Left kidney (tissue), 2 donors: ENCODE results near the gene ZNF513. TPM values are rescaled to one million over a fixed set of nuclear protein-coding genes. Genes with fewer than 3 reads are reported as not detected.
"Not testable (repeated sequence)": the region's sequence is repeated elsewhere in the genome, so short reads cannot be mapped to it uniquely, and the experiment has no call there.

ENCODE experiments used
- DNase-seq: peaks from one replicate; pipeline ENCODE4 v3.0.0-alpha.2; 2013
- polyA plus RNA-seq: library from polyadenylated mRNA; unstranded; fragments of 120-200 nt; gene quantifications from one replicate; pipeline ENCODE4 v1.2.1, GENCODE V29; 2013; ENCODE audit not compliant: insufficient read length

Gene ZNF513
- polyA plus RNA-seq, 1 donor: 19.6 TPM

DNA sequence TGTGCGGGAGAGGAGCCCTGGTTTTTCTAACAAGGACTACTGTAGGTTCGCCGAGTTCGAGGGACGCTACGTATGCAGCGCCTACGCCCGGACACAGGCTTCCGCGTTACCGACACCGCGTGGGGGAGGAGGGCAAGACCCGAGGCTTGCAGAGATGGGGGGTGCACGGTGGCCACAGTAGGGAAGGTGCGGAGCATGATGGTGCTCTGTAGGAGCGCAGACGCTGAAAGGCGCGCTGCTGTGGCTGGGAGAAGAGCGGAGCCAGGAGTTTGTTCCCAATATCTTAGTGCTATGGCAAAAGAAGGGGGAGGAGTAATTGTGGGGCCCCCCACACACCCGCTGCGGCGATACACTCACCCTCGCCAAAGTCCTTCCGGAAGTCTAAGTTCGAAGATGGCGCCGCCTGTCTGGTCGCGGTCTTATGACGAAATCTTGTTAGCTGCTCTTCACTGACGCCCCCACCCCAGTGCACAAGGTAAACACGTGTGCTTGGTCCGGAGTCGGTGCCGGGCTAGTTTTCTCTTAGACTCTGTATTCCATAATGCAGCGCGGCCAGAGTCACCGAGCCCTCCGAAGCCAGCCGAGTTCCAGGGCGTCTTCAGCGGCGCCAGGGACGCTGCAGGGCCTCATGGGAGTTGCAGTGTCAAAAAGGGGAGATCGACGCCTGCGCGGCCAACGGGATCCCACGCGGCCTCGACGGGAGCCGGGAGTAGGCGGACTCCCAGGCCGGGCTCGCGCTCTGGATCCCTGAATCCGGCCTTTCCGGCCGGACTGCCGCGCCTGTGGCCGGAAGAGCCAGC, 24.0 kb downstream of the ZNF513 start, which contains the start of gene GTF3C2:
Gene GTF3C2 (minus strand): TSS at position 383 of the 800 bp plus-strand sequence. CDS start 13,210 bp downstream, outside the sequence.
- peak; percentile 99 for DNase-seq

DNA sequence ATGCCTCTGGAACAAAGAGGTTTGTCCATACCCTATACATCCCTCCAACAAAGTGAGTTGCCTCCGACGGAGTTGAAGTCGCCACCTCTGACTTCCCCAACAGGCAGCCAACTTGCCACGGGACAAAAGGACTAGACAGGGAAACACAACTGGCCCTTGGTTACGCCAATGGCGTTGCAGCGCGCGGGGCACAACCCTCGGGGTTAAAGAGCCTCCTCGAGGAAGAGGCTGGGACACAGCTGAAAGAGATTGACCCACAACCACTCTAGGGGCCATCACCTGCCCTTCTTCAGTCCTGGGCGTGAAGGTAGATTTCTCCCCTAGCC, 24.5 kb downstream of the ZNF513 start:
- DNase-seq: no peak

DNA sequence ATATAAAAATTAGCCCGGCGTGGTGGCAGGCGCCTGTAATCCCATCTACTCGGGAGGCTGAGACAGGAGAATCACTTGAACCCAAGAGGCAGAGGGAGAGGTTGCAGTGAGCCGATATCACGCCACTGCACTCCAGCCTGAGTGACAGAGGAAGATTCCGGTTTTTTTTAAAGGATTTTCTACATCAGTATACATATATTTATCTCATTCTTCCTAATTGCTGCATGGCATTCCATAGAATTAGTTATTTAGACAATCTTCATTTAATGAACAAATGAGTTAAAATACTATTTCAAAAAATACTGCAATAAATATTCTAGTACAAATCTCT, 26.0 kb downstream of the ZNF513 start:
- no peak for DNase-seq

DNA sequence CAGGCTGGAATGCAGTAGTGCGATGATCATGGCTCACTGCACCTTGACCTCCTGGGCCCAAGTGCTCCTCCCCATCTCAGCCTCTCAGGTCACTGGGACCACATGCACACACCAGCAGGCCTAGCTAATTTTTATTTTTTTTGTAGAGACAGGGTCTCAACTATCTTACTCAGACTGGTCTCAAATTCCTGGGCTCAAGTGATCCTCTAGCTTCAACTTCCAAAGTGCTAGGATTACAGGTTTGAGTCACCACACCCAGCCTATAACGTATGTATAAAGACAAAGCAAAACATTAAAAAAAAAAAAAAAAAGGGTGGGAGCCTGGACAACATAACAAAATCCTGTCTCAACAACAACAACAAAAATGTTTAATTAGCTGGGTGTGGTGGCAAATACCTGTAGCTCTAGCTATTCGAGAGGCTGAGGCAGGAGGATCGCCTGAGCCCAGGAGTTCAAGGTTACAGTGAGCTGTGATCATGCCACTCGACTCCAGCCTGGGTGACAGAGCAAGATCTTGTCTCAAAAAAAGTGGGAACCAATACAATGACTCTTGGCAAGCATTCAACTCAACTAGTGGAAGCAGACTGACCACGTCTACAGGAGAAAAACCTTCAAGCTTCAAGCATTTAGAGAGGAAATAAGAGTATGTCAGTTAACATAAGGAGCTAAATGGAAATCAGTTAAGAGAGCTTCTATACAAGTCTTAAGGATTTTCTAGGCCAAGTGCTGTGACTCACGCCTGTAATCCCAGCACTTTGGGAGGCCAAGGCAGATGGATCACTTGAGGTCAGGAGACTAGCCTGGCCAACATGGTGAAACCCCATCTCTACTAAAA, 26.6 kb downstream of the ZNF513 start:
- no peak for DNase-seq

DNA sequence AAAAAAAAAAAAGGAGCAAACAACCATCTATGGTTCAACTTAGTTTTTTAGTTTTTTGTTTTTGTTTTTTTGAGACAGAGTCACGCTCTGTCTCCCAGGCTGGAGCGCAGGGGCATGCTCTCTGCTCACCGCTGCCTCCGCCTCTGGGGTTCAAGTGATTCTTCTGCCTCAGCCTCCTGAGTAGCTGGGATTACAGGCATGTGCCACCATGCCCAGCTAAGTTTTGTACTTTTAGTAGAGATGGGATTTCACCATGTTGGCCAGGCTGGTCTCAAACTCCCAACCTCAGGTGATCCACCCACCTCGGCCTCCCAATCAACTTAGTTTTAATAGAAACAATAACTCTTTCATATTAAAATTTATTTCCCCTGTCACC, 27.2 kb downstream of the ZNF513 start:
- DNase-seq: not testable (repeated sequence)

DNA sequence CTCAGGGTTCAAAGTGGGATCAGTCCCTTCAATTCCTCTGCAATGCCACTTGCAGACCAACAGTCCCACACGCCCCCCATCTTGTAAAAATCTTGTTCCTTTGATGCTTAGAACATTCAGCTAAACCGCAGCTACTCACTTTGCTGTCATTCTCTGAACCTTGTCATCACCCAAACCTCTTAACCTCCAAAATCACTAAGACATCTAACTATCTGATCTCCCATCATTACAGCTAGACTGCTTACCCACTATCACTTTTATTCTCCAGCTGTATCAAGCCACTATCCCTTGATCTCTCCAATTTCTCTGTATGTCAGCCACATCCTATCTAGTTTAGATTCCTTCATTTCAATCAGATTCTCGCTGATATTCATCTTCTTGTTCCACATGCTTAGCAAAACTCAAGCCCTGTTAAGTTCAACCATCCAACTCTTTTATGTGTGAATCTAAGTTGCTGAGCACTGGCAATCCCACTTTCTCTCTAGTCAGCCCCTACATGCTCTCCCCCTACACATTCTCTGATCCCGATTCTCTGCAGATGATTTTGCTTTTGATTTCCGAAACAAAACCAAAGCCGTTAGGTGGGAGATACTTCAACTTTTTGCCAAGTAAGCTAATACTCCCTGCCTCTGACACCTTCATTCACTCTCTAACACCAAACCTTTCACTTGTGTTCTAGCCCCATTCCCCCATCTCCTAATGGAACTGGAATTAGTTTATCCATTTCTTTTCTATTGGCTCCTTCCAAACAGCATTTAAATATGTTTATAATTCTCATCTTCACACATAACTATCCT, 28.5 kb downstream of the ZNF513 start:
- no peak for DNase-seq

DNA sequence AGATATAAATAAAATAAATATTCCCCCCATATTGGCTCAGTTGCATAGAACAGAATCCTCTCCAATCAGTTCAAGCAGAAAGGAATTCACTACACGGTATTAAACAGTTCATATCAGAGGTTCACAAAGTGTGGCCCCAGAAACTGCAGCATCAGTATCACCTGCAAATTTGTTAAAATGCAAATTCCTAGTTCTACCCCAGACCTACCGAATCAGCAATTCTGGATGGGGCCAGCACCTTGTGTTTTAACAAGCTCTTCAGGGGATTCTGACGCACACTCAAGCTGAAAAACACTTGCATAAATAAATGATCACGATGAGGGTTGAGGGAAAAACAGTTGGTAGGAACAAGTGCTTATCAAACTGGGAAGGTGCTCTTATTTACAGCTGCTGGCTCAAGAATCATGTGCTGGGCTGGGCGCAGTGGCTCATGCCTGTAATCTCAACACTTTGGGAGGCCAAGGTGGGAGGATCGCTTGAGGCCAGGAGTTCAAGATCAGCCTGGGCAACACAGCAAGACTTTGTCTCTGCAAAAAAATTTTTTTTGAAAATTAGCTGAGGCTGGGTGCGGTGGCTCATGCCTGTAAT, 30.3 kb downstream of the ZNF513 start:
- no peak for DNase-seq

DNA sequence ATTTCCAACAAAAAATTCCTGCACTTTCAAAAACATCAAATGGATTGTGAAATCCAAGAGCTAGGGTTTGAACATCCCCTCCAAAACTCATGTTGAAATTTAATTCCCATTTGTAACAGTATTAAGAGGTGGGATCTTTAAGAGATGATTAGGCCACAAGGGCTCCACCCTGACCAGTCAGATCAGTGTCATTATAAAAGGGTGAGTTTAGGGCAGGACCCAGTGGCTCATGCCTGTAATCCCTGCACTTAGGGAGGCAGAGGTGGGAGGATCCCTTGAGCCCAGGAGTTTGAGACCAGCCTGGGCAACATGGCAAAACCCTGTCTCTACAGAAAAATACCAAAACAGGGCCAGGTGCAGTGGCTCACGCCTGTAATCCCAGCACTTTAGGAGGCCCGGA, 32.9 kb downstream of the ZNF513 start:
- DNase-seq: no peak

DNA sequence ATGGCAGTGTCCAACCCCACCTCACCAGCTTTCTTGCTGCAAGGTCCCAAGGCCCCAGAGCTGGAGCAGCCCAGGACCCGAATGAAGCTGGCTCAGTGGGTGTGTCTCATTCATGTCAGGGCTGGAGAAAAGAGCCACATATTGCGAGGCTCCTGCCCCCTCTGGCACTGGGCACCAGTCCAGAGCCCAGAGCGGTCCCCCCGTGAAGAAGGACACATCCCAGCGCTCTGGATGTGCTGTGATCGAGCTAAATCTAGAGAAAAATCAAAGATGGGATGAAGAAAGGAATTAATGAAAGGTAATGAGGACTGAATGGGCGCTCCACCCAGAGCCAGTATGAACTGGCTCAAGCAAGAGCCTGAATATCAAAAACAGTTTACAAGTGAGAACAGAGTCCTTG, 44.4 kb downstream of the ZNF513 start:
- no peak for DNase-seq

DNA sequence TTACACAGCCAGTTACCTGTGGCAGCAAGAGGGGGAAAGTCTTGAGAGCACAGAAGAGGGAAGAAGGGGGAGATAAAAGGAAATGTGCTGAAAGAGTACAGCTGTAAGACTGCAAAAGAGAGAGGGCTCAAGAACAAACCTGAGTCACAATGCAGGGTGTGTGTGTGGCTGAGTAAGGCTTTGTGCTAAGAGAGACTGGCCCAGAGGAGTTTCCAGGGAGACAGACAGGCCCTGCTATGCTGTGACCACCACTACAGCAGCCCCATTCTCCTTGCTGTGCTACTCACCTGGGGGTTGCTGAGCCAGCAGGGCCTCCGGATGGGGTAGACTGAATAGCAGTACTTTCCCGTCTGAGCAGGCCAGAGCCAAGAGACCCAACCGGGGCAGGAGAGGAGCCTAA, 45.2 kb downstream of the ZNF513 start:
- no peak for DNase-seq

Other genes starting within 250 kb of the ZNF513 start
- gene PREB, start 246.1 kb downstream of the ZNF513 start, polyA plus RNA-seq: 49.3 TPM
- not detected for gene PRR30, start 241.3 kb downstream of the ZNF513 start, polyA plus RNA-seq
- 0.50 TPM for gene TCF23, start 231.7 kb downstream of the ZNF513 start, polyA plus RNA-seq
- 147 TPM for gene ATRAID, start 168.7 kb downstream of the ZNF513 start, polyA plus RNA-seq
- 48.6 TPM for gene SLC5A6, start 168.5 kb downstream of the ZNF513 start, polyA plus RNA-seq
- gene CAD, start 163.4 kb downstream of the ZNF513 start, polyA plus RNA-seq: 54.3 TPM
- gene SLC30A3, start 117.7 kb downstream of the ZNF513 start, polyA plus RNA-seq: 6.2 TPM
- gene DNAJC5G, start 105.3 kb downstream of the ZNF513 start, polyA plus RNA-seq: 2.0 TPM
- gene TRIM54, start 98.3 kb downstream of the ZNF513 start, polyA plus RNA-seq: 6.7 TPM
- gene UCN, start 72.3 kb downstream of the ZNF513 start, polyA plus RNA-seq: 0.65 TPM
- gene MPV17, start 57.6 kb downstream of the ZNF513 start, polyA plus RNA-seq: 97.4 TPM
- gene GTF3C2, start 24.0 kb downstream of the ZNF513 start, polyA plus RNA-seq: 86.7 TPM
- gene EIF2B4, start 10.4 kb downstream of the ZNF513 start, polyA plus RNA-seq: 57.9 TPM
- 94.4 TPM for gene SNX17, start 10.1 kb downstream of the ZNF513 start, polyA plus RNA-seq
- gene PPM1G, start 28.9 kb upstream of the ZNF513 start, polyA plus RNA-seq: 96.0 TPM
- 132 TPM for gene NRBP1, start 47.9 kb upstream of the ZNF513 start, polyA plus RNA-seq
- gene KRTCAP3, start 61.6 kb upstream of the ZNF513 start, polyA plus RNA-seq: 10.7 TPM
- gene IFT172, start 109.0 kb upstream of the ZNF513 start, polyA plus RNA-seq: 71.8 TPM
- gene FNDC4, start 114.5 kb upstream of the ZNF513 start, polyA plus RNA-seq: 6.8 TPM
- 0.10 TPM for gene GCKR, start 116.1 kb upstream of the ZNF513 start, polyA plus RNA-seq
- gene ZNF512, start 202.3 kb upstream of the ZNF513 start, polyA plus RNA-seq: 90.0 TPM
- 12.0 TPM for gene CCDC121, start 248.3 kb upstream of the ZNF513 start, polyA plus RNA-seq
- gene GPN1, start 248.3 kb upstream of the ZNF513 start, polyA plus RNA-seq: 64.5 TPM